GM12878 (cell line): ENCODE measurements around the gene TP63.

Experiments
- CREM ChIP-seq: IDR thresholded peaks from 2 replicates; pipeline ENCODE4 v1.6.1; 2014; ENCODE audit warnings: antibody characterized with exemption, low read depth
- CTCF ChIP-seq, 3 experiments: IDR thresholded peaks in 2 of 3; conservative IDR thresholded peaks in 1 of 3; 2 replicates each; pipeline ENCODE4 v1.5.1; 2011; ENCODE audit warnings: low read depth in 3 of 3, low read length in 3 of 3, mild to moderate bottlenecking in 3 of 3, control low read depth in 2 of 3, moderate library complexity in 2 of 3, inconsistent platforms in 1 of 3, mixed read lengths in 1 of 3; ENCODE audit not compliant: control insufficient read depth in 2 of 3, insufficient read depth in 1 of 3; ENCODE audit errors: extremely low read depth in 1 of 3
- MEF2A ChIP-seq: IDR thresholded peaks from 2 replicates; pipeline ENCODE4 v1.6.1; 2011; ENCODE audit warnings: low read depth, mild to moderate bottlenecking, low read length, moderate library complexity; ENCODE audit not compliant: insufficient read depth

GRCh38 chr3:189587664-189588040, 43.5 kb upstream of the TP63 start:
- no peak for TF ChIP-seq CTCF (IDR thresholded peaks at IDR 0.05 in 2 of 3, conservative IDR thresholded peaks at IDR 0.05 in 1 of 3; ENCODE audit: control insufficient read depth in 2 of 3, extremely low read depth in 1 of 3, insufficient read depth in 1 of 3, low read depth in 3 of 3, low read length in 3 of 3)
- TF ChIP-seq CREM: no peak
- no peak for TF ChIP-seq MEF2A
